C4-2B (cell line): Measurements from ENCODE around the gene ZC3H15.
A peak's percentile ranks its signal among the peaks of the same experiment; 100 is the strongest.

ENCODE experiments used
- H3K27ac ChIP-seq: fragments of 450-650 bp; 2 replicates; pipeline ENCODE4 v1.5.1; 2017
- ZFX ChIP-seq: fragments of 450-650 bp; IDR thresholded peaks from 2 replicates; pipeline ENCODE4 v1.6.1; 2017
- TF ChIP-seq, protein P1 (sequence below): fragments of 450-650 bp; conservative IDR thresholded peaks from 2 replicates; pipeline ENCODE4 v1.5.1; 2017; ENCODE audit warnings: mild to moderate bottlenecking

The ZC3H15 gene

DNA sequence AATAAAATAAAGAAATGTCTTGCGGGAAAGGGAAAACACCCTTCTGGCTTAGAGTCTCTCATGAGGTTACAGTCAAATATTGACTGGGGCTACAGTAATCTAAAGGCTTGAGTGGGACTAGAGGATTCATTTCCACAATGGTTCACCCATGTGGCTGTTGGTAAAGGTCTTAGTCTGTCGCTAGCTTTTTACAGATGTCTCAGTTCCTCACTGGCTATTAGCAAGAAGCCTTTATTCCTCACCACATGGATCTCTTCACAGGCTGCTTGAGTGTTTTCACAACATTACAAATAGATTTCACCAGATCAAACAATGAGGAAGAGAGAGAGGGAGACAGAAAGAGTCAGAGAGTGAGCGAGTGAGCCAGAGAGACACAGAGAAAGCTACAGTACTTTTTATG is 8.3 kb upstream of the ZC3H15 start:
- H3K27ac ChIP-seq = no peak overlapping the region
- no peak for TF ChIP-seq ZFX
- TF ChIP-seq, protein P1, sequence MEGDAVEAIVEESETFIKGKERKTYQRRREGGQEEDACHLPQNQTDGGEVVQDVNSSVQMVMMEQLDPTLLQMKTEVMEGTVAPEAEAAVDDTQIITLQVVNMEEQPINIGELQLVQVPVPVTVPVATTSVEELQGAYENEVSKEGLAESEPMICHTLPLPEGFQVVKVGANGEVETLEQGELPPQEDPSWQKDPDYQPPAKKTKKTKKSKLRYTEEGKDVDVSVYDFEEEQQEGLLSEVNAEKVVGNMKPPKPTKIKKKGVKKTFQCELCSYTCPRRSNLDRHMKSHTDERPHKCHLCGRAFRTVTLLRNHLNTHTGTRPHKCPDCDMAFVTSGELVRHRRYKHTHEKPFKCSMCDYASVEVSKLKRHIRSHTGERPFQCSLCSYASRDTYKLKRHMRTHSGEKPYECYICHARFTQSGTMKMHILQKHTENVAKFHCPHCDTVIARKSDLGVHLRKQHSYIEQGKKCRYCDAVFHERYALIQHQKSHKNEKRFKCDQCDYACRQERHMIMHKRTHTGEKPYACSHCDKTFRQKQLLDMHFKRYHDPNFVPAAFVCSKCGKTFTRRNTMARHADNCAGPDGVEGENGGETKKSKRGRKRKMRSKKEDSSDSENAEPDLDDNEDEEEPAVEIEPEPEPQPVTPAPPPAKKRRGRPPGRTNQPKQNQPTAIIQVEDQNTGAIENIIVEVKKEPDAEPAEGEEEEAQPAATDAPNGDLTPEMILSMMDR = no peak

DNA sequence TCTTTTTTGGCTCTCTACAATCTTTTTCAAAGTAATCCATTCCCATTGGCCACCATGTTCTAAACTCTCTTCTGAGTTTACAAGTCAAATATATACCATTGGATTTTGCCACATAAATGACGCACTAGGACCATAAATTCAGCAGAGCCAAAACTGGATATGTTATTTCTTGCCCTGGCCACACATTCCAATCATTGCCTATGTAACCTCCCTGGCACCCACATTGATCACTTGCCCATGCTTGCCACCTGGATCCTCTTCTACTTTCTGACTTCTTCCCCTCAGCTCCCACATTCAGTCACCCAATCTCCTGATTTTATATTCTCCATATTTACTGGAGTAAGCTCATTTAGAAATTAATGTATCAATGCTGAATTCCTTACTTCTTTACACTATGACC is 5.1 kb upstream of the ZC3H15 start:
- H3K27ac ChIP-seq = no peak overlapping the region
- TF ChIP-seq, protein P1 = no peak
- no peak for TF ChIP-seq ZFX

DNA sequence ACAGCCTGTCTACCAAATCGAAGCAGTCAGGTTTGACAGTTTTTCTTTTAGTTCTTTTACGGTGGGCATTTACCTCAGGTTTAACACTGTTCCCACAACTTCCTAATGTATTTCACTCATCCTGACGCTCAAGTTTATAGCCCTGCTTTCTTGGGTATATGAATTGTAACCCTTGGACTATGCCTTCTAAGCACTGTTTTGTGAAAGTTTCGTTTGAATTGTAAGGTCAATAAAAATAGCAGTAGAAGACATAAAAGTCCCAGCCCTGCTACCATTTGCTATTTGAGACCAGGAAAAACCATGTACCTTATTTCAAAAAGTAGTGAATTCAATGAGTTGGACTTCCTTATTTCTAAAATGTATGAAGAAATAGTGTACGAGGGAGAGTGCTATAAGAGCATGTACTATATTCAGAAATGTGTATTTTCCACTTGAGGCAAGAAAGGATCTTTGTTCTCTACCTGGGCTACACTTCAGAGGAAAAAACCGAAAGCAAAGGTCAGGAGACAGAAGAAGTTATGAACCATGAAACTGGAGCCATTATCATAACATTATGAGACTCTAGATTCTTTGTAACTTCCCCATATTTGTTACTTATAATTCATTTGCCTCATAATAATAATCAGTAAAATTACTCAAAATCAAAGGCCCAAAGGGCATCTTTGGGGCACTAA is 1.9 kb upstream of the ZC3H15 start:
- H3K27ac ChIP-seq = no peak overlapping the region
- TF ChIP-seq, protein P1 = no peak
- TF ChIP-seq ZFX = no peak

DNA sequence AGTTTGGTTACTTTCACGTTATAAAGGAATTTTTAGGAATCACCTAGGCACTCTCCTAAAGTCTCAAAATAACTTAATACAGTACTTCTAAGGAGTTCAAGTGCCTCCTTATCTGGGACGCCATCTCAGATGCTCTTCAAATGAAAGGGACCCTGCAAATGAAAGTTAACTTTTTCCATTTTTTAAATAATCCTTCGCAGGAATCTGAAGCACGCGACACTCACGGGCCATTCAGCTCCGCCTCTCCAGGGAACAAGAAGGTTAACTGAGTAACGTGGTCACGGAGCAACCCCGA is 537 bp upstream of the ZC3H15 start:
- TF ChIP-seq, protein P1 = no peak
- TF ChIP-seq ZFX = no peak
- peak overlapping the region; percentile 96 for H3K27ac ChIP-seq

DNA sequence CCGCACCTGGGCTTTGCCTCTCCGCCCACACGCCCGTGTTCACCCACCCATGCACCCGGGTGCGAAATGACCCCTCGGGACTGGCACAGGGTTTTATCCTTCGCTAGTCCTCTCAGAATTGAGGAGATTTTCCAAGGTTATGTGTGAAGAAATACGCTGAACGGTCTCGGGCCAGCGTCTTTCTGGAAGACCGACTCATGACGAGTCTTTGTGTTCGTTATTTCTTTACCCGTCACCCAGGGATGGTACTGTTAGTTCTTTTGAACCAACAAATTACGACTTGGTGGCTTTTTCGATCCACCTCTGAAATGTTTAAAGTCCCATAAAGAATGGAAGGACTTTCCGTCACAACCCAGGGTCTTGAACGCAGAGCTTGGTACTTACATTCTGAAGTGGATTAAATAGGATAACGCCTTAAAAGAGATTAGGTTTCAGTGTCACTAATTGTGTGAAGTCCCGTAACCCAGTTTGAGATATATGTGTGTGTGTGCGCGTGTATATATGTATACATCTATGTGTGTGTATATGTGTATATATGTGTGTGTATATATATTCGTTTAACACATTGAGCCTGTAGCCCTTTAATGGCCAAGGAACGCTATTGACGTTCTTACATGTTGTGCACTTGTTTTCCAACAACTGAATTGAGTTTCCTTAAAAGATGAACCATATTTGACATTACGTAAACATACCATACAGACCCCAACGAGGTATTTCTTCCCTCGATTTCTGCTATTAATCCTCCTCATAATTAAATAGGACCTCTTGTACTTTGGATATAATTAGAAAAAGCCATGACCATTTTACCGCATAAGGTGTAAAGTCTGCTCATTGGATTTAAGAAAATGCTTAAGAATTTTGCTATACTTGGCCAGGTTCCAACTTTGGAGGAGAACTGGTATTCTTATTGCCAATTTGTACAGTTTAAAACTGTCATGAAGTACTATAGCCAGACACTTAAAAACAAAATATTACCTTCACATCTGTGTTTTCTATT is 889 bp downstream of the ZC3H15 start:
- TF ChIP-seq, protein P1 = no peak
- no peak for TF ChIP-seq ZFX
- H3K27ac ChIP-seq = peak overlapping the region; percentile 96

DNA sequence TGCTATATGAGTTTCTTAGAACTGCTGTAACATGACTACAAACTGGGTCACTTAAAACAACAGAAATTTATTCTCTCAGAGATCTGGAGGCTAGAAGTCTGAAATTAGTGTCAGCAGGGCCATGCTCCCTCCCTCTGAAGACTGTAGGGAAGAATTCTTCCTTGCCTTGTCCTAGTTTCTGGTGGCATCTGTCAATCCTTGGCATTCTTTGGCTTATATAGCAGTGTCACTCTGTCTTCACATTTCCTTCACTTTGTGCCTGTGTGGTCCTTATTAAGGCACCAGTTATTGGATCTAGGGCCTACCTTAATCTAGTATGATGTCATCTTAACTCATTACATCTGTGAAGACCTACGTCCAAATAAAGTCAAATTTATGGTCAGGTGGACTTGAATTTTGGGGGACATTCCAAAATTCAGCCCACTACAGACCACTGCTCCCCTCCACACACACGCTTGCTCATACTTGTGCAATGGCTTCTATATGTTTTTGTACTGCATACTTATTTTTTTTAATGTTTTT is 7.6 kb downstream of the ZC3H15 start:
- H3K27ac ChIP-seq = no peak overlapping the region
- TF ChIP-seq, protein P1 = no peak
- TF ChIP-seq ZFX = no peak

DNA sequence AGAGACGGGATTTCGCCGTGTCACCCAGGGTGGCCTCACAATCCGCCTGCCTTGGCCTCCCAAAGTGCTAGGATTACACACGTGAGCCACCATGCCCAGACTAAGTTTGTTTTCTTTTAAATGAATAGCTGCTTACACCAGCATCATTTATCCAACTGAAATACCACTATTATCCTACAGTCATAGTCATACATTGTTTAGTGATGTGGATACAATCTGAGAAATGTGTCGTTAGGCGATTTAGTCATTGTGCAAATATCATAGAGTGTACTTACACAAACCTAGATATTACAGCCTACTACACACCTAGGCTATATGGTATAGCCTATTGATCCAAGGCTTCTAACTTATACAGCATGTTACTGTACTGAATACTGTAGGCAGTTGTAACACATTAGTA is 10.3 kb downstream of the ZC3H15 start:
- TF ChIP-seq ZFX = no peak
- TF ChIP-seq, protein P1 = no peak
- H3K27ac ChIP-seq = no peak overlapping the region
